NCI-H146 treated with DMSO at 0.1 percent for 48 hours (cell line): ENCODE data around the gene RAP1GAP.

Experiments used
- DNase-seq: peaks from one replicate; lab custom pipeline; 2025; ENCODE audit not compliant: unreplicated experiment; lab: John Stamatoyannopoulos, UW

The RAP1GAP gene

GRCh38 chr1:21550097-21550496 is 119.1 kb downstream of the RAP1GAP start:
- no peak for DNase-seq

- DNase-seq, result no peak
Observed at GRCh38 chr1:21547876-21548275, 121.3 kb downstream of the RAP1GAP start.
